ENCODE data around the gene POLD4.

- no peak for TF ChIP-seq CTCF (IDR thresholded peaks at IDR 0.05)
- no peak for TF ChIP-seq POLR2AphosphoS5 (IDR thresholded peaks at IDR 0.05)
- no peak for TF ChIP-seq POLR2A (IDR thresholded peaks at IDR 0.05)
These were observed 46.4 kb downstream of the POLD4 start for GRCh38 chr11:67306769-67307544.
